HFF-Myc (cell line): ENCODE data around the gene CDH20.

Experiments
- DNase-seq: peaks from one replicate; pipeline ENCODE4 v3.0.0-alpha.2; 2011; ENCODE audit warnings: low read depth; ENCODE audit errors: extremely low read depth
- H3K4me3 ChIP-seq: replicated peaks from 2 replicates; pipeline ENCODE4 v1.5.1; 2011; ENCODE audit warnings: low read depth, mild to moderate bottlenecking, control low read depth, low read length
- TF ChIP-seq, protein P1 (sequence below): IDR thresholded peaks from 2 replicates; pipeline ENCODE4 v1.5.1; 2012; ENCODE audit warnings: mild to moderate bottlenecking, low read depth, low read length, control low read depth; ENCODE audit errors: missing control alignments

The CDH20 gene

DNA sequence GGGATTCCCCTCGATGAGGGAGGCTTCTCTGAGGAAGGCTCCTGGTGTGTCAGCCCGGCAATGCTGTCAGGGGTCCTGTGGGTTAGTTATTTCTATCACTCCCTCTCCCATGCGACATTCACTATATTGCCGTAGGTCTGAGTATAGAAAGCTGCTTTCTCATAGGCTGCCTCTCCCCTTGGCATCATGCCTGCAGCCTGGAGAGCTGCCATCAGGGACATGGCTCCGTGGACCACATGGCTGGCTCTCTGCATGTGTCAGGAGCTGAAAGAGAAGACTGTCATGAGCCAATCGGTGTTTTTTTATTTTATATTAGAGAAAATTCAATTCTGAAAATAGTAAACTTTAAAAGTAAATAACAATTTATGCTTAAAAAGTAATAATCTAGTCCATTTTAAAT lies 198.0 kb downstream of the CDH20 start:
- DNase-seq: no peak
- no peak overlapping the region for H3K4me3 ChIP-seq
- TF ChIP-seq, protein P1, sequence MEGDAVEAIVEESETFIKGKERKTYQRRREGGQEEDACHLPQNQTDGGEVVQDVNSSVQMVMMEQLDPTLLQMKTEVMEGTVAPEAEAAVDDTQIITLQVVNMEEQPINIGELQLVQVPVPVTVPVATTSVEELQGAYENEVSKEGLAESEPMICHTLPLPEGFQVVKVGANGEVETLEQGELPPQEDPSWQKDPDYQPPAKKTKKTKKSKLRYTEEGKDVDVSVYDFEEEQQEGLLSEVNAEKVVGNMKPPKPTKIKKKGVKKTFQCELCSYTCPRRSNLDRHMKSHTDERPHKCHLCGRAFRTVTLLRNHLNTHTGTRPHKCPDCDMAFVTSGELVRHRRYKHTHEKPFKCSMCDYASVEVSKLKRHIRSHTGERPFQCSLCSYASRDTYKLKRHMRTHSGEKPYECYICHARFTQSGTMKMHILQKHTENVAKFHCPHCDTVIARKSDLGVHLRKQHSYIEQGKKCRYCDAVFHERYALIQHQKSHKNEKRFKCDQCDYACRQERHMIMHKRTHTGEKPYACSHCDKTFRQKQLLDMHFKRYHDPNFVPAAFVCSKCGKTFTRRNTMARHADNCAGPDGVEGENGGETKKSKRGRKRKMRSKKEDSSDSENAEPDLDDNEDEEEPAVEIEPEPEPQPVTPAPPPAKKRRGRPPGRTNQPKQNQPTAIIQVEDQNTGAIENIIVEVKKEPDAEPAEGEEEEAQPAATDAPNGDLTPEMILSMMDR: no peak

DNA sequence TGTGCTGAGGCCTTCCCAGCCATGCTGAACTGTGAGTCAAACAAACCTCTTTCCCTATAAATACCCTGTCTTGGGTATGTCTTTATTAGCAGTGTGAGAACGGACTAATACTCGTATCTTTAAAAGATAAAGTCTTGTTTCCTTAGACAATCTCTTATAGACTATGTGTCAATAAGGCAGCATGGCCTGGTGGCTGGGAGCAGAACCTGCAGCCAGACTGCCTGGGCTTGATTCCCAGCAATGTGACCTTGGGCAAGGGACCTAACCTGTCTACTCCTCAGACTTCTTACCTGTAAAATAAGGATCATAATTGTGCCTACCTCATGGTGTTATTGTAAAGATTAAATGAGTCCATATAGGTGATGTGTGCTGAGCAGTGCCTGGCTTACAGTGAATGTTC lies 198.7 kb downstream of the CDH20 start:
- no peak for DNase-seq
- no peak overlapping the region for H3K4me3 ChIP-seq
- TF ChIP-seq, protein P1: no peak

DNA sequence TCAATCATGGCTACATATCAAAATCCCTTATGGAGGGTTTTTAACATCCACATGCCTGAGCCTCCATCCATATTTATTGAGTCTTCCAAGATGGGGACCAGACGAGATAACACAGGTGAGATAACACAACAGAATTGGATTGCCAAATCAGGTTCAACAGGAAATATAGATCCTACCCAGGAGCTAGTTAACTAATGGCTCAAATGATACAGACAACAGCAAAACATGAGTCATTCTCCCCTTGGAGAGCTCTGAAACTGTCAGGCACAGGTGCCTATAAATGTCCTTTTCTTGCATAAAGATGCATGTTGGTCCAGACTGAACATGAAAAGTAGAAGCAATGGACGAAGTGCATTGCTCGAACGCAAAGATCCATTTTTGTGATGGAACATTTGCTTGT lies 202.2 kb downstream of the CDH20 start:
- no peak overlapping the region for H3K4me3 ChIP-seq
- DNase-seq: no peak
- TF ChIP-seq, protein P1: no peak

DNA sequence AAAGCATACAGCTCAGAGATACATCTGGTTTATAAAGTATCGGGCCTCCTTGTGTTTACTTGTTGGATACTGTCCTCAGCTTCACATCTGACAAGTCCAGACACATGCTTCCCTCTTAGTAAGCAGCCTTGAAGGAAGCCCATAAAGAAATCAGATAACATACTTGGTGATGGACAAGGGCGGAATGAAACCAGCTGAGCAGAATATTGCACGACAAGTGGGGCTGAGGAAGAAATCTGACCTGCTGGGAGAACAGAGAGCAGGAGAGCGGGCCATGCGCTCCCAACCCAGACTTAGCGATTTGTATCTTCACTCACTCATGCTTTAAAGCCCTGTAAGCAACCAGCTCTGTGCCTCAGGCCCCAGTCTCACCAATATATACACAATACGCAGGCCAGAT lies 208.4 kb downstream of the CDH20 start:
- H3K4me3 ChIP-seq: no peak overlapping the region
- DNase-seq: no peak
- TF ChIP-seq, protein P1: no peak

DNA sequence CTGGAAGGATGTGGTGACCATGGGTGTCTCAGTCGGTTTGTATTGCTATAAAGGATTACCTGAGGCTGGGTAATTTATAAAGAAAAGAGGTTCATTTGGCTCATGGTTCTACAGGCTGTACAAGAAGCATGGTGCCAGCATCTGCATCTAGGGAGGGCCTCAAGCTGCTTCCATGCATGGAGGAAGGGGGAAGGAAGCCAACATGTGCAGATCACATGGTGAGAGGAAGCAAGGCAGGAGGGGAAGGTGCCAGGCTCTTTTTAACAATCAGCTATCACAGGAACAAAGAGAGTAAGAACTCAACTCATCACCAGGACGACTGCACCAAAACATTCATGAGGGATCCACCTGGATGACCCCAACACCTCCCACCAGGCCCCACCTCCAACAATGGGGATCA lies 209.4 kb downstream of the CDH20 start:
- no peak overlapping the region for H3K4me3 ChIP-seq
- TF ChIP-seq, protein P1: no peak
- DNase-seq: no peak

DNA sequence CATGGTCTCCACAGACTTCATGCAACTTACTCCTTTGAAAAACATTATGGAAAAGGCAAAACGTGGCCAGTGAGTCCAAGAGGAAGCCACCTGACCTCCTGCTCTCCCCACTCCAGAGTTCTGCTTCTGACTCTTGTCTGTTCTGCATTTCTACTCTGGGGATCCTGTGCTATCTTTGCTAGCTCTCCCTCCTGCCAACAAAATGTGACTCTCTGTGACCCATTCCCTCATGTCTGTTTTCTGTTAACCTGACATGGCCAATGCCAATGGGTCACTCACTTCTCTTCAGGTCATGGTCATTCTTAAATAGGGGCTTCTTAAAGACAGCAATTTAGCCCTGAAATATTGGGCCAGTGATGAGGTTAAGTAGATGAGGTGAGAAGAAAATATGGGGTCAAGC lies 210.3 kb downstream of the CDH20 start:
- H3K4me3 ChIP-seq: no peak overlapping the region
- no peak for DNase-seq
- TF ChIP-seq, protein P1: no peak

DNA sequence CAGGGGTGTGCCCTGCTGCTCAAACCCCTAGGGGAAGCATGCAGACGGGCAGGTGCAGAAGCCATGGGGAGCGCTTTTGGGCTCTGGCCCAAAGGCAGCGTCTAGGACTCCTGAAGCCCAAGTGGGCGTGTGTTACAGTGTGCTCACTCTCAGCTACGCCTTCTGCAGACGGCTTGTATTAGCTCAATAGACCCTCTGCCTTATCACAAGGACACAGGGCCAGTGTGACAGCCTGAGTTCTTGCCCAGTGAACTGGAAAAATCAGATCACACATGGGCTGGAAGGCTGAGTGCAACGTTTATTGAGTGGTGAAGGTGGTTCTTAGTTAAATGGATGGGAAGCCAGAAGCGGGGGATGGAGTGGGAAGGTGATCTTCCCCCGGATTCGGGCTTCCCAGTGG lies 210.9 kb downstream of the CDH20 start:
- DNase-seq: no peak
- TF ChIP-seq, protein P1: no peak
- H3K4me3 ChIP-seq: no peak overlapping the region
